G401 (cell line): ENCODE data around the gene IL4I1. TPM values are rescaled to one million over a fixed set of nuclear protein-coding genes. Genes with fewer than 3 reads are reported as not detected.
A peak's percentile ranks its signal among the peaks of the same experiment; 100 is the strongest.

Experiments
- DNase-seq: peaks from one replicate; pipeline ENCODE4 v3.0.0-alpha.2; 2015; ENCODE audit warnings: low spot score
- in situ Hi-C: cut with HindIII; loops from 2 replicates; pipeline ENCODE4 v1.10.0; 2016; ENCODE audit warnings: low sequenced_read_pairs, mixed read lengths
- total RNA-seq: library from RNA; depleted of rRNA; stranded (reverse); fragments of >200 nt; shearing (Covaris generic); gene quantifications from 2 replicates; pipeline ENCODE4 v1.2.3, GENCODE V29; 2014

The IL4I1 gene
- total RNA-seq, 1 experiment from 2014 or later = 0.07 TPM

GRCh38 chr19:49857061-49857837 lies 39.4 kb downstream of the IL4I1 start:
- in situ Hi-C loops = no loop called here
- DNase-seq = no peak

- no peak for DNase-seq
- in situ Hi-C loops = no loop called here
Observed at GRCh38 chr19:49856574-49857021, 40.1 kb downstream of the IL4I1 start.

- in situ Hi-C loops = no loop called here
- no peak for DNase-seq
Observed at GRCh38 chr19:49855676-49856573, 40.8 kb downstream of the IL4I1 start.

- no peak for DNase-seq
- in situ Hi-C loops = no loop called here
Observed at GRCh38 chr19:49855277-49855675, 41.4 kb downstream of the IL4I1 start.

DNA sequence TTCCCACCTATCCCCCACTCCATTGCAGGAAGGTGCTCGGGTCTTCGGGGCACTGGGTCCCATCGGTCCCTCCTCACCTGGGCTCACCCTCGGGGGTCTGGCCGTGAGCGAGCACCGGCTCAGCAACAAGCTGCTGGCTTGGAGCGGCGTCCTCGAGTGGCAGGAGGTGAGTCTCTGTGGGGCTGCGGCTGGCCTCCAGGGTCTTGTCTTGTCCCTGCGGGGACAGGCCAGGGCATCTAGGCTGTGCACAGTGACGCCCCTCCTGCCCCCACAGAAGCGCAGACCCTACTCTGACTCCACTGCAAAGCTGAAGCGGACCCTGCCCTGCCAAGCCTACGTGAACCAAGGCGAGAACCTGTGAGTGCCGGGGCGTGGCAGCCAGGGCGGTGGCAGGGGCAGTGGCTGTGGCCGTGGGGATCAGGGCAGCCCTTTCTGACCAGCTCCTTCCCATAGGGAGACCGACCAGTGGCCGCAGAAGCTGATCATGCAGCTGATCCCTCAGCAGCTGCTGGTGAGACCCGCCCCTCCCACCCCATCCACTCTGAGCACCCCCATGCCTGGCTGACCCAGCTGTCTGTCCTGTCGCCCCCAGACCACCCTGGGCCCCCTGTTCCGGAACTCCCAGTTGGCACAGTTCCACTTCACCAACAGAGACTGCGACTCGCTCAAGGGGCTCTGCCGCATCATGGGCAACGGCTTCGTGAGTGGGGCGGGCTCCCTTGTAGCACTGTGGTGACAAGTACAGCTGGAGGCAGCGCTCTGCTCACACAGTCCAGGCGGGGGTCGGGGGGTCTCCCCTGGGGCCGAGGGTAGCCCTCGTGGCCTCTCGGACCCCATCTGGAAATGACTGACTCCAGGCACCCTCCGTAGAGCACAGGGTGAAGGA lies 42.1 kb downstream of the IL4I1 start:
- in situ Hi-C loops = no loop called here
- DNase-seq = no peak

- in situ Hi-C loops = no loop called here
Observed at GRCh38 chr19:49853852-49854377, 42.8 kb downstream of the IL4I1 start.

GRCh38 chr19:49852631-49853126 lies 44.0 kb downstream of the IL4I1 start:
- in situ Hi-C loops = no loop called here
- no peak for DNase-seq

More at GRCh38 chr19:49853852-49854377, 42.8 kb downstream of the IL4I1 start:
- no peak for DNase-seq

- in situ Hi-C loops = no loop called here
- no peak for DNase-seq
Observed at GRCh38 chr19:49851456-49852259, 45.0 kb downstream of the IL4I1 start.

GRCh38 chr19:49850487-49851342 lies 46.0 kb downstream of the IL4I1 start, which contains the start of gene PTOV1:
Gene PTOV1 (plus strand): TSS chr19:49851159.
- in situ Hi-C loops = no loop called here
- peak; percentile 95 for DNase-seq

DNA sequence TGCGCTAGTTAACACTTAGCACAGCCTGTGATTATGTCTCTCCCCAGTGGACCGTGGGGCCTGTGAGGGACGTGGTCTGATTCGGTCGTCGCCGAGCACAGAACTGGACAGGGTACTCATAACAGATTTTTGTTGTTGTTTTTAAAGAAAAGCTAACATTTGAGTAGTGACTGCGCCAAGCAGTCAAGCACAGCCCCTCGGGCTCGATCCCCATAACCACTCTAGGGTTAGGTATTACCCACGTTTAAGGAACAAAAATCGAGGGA lies 46.5 kb downstream of the IL4I1 start:
- no peak for DNase-seq
- in situ Hi-C loops = no loop called here

DNA sequence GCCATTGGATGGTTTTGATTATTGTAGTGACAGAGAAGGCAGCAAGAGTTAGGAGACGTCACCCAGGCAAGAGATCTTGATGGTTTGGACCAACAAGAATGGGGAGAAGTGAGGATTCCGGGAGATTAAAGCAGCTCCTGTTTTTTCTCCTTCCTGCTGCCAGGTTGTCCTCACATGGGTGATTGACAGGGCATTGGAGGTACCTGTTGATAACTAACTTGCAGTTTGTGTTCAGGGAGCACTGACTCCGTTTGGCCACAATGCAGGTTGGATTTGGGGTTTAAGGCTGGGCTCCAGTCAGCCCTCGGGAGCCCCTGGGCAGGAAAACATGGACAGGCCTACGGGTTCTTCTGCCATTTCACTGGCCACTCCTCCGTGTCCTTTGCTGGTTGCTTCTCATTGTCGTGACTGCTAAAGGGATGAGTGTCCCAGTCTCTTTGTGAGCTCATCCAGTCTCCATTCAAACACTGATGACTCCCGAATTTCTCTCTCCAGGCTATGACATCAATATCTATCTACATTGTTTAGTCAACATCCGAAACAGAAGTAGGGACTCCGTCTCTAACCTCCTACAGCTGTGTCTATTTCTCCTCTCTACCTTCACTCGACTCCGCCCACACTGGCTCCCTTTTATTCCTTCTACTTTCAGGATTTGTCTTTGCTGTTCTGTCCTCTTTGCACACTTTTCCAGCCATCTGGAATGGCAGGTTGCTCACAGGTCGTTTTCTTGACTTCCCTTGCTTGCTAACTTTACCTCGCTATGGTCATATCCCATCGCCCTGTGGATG lies 47.1 kb downstream of the IL4I1 start:
- in situ Hi-C loops = no loop called here
- DNase-seq = no peak

- in situ Hi-C loops = no loop called here
- DNase-seq = no peak
Observed at GRCh38 chr19:49848938-49849337, 47.7 kb downstream of the IL4I1 start.

DNA sequence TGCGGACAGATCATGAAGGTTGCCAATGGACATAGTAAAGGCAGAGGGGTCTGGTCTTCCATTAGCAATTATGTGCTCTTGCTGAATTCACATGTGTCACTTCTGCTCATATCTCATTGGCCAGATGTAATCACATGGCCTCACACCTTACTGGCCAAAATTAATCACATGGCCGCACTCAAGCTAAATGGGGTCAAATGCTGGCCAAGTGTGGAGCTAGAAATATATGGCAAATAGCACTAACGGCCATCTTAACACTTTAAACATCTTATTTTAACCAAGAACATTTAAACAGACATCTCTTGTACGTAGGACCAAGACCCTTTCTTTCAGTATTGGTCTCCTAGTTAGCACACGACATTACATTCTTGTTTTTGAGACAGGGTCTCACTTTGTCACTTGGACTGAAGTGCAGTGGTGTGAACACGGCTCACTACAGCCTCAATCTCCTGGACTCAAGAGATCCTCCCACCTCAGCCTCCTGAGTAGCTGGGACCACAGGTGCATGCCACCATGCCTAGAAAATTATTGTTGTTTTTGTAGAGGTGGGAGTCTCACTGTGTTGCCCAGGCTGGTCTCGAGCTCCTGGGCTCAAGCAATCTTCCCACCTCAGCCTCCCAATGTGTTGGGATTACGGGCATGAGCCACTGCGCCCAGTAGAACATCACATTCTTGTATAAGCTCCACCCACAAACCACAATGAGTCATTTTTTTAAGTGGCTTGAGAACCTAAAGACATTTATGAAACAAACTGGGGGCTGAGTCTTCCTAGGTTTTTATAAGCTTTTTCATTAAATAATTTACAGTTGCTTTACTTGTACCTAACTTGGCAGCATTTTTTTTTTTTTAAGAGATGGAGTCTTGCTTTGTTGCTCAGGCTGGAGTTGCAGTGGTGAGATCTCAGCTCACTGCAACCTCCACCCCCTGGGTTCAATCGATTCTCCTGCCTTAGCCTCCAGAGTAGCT lies 48.7 kb downstream of the IL4I1 start:
- in situ Hi-C loops = no loop called here
- DNase-seq = no peak

DNA sequence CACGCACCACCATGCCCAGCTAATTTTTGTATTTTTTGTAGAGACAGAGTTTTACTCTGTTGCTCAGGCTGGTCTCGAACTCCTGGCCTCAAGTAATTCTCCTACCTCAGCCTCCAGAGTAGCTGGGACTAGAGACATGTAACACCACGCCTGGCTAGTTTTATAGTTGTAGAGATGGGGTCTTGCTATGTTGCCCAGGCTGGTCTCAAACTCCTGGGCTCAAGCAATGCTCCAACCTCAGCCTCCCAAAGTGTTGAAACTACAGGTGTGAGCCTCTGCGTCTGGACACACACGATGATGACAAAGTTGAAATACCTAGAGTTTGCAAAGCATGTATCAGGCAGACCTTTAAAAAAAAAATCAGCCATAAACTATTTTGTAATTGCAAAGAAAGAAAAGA lies 50.3 kb downstream of the IL4I1 start:
- no peak for DNase-seq
- in situ Hi-C loops = no loop called here

GRCh38 chr19:49845414-49845813 lies 51.3 kb downstream of the IL4I1 start:
- in situ Hi-C loops = no loop called here
- DNase-seq = no peak
